Ishikawa (cell line): ENCODE results near the gene TNFRSF18.

Experiments
- CEBPB ChIP-seq: IDR thresholded peaks from 2 replicates; pipeline ENCODE4 v1.6.1; 2012
- CREB1 ChIP-seq: IDR thresholded peaks from 2 replicates; pipeline ENCODE4 v1.6.1; 2012; ENCODE audit warnings: low read depth
- FOXM1 ChIP-seq: IDR thresholded peaks from 2 replicates; pipeline ENCODE4 v1.6.1; 2012; ENCODE audit warnings: low read depth, borderline replicate concordance
- TF ChIP-seq, protein P1 (sequence below): IDR thresholded peaks from 2 replicates; pipeline ENCODE4 v1.6.1; 2012; ENCODE audit warnings: low read depth, mild to moderate bottlenecking

DNA sequence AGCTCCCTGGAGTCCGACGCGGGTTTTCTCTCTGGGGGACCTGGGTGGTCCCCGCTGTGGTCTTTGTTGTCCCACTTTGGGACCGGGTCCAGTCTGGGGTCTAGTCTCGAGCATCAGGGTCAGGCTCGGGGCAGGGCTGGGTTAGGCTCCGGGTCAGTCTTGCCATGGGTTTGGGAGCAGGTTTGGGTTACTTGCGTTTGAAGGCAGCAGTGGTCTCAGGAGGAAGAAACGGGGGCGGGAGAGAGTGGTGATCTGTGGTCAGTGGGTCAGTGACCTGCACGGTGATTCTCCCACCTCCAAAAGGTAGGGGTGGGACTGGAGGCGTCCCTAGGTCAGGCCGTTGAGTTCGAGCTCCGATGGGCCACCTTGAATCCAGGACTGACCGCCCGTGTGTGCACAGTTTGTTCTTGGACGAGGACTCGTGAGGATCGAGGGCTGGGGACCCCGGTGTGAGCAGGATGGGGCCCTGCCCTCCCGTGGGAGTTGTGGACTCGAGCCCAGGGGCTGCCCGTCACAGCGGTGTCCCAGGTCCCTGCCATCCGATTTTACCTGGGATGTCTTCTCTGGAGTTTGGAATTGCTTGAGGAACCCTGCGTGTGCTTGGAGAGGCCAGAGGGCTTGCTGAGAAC lies 27.9 kb upstream of the TNFRSF18 start:
- TF ChIP-seq, protein P1, sequence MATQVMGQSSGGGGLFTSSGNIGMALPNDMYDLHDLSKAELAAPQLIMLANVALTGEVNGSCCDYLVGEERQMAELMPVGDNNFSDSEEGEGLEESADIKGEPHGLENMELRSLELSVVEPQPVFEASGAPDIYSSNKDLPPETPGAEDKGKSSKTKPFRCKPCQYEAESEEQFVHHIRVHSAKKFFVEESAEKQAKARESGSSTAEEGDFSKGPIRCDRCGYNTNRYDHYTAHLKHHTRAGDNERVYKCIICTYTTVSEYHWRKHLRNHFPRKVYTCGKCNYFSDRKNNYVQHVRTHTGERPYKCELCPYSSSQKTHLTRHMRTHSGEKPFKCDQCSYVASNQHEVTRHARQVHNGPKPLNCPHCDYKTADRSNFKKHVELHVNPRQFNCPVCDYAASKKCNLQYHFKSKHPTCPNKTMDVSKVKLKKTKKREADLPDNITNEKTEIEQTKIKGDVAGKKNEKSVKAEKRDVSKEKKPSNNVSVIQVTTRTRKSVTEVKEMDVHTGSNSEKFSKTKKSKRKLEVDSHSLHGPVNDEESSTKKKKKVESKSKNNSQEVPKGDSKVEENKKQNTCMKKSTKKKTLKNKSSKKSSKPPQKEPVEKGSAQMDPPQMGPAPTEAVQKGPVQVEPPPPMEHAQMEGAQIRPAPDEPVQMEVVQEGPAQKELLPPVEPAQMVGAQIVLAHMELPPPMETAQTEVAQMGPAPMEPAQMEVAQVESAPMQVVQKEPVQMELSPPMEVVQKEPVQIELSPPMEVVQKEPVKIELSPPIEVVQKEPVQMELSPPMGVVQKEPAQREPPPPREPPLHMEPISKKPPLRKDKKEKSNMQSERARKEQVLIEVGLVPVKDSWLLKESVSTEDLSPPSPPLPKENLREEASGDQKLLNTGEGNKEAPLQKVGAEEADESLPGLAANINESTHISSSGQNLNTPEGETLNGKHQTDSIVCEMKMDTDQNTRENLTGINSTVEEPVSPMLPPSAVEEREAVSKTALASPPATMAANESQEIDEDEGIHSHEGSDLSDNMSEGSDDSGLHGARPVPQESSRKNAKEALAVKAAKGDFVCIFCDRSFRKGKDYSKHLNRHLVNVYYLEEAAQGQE: no peak
- no peak for TF ChIP-seq FOXM1
- no peak for TF ChIP-seq CEBPB
- TF ChIP-seq CREB1: no peak
